OCI-LY1 (cell line): ENCODE data around the gene PDE11A.

Experiments
- H2AFZ ChIP-seq: fragments of 200-600 bp; sonication (generic), shearing (Covaris generic); 2 replicates; pipeline ENCODE4 v1.6.0; 2014; ENCODE audit warnings: antibody characterized with exemption, mild to moderate bottlenecking, low read length
- H3F3A ChIP-seq: fragments of 200-600 bp; sonication (generic), shearing (Covaris generic); 2 replicates; pipeline ENCODE4 v1.6.0; 2014; ENCODE audit warnings: mild to moderate bottlenecking, antibody characterized with exemption, low read length, moderate library complexity; ENCODE audit not compliant: insufficient read depth
- H3K27ac ChIP-seq: fragments of 200-600 bp; sonication (generic); 2 replicates; pipeline ENCODE4 v1.5.1; 2014; ENCODE audit warnings: low read length, mixed run types, mild to moderate bottlenecking, low read depth; ENCODE audit not compliant: poor library complexity, severe bottlenecking
- H3K27me3 ChIP-seq: fragments of 200-600 bp; sonication (generic); 2 replicates; pipeline ENCODE4 v1.6.0; 2014; ENCODE audit warnings: antibody characterized with exemption, mild to moderate bottlenecking, low read length, moderate library complexity; ENCODE audit not compliant: insufficient read depth
- H3K36me3 ChIP-seq: fragments of 200-600 bp; sonication (generic); 2 replicates; pipeline ENCODE4 v1.6.1; 2014; ENCODE audit warnings: mild to moderate bottlenecking, antibody characterized with exemption, low read length, moderate library complexity, mixed read lengths; ENCODE audit not compliant: insufficient read depth
- H3K4me1 ChIP-seq: fragments of 200-600 bp; sonication (generic); 2 replicates; pipeline ENCODE4 v1.5.1; 2014; ENCODE audit warnings: mild to moderate bottlenecking, low read length, moderate library complexity; ENCODE audit not compliant: insufficient read depth, severe bottlenecking
- H3K4me2 ChIP-seq: fragments of 200-600 bp; sonication (generic), shearing (Covaris generic); 2 replicates; pipeline ENCODE4 v1.6.1; 2014; ENCODE audit warnings: low read length
- H3K4me3 ChIP-seq: fragments of 200-600 bp; sonication (generic); 2 replicates; pipeline ENCODE4 v1.5.1; 2014; ENCODE audit warnings: low read length, low read depth, mild to moderate bottlenecking, mixed read lengths; ENCODE audit not compliant: poor library complexity, severe bottlenecking
- H3K79me2 ChIP-seq: fragments of 200-600 bp; shearing (Covaris generic); 2 replicates; pipeline ENCODE4 v1.6.1; 2016; ENCODE audit warnings: mixed run types, low read length, mixed read lengths; ENCODE audit not compliant: insufficient read depth
- H3K9ac ChIP-seq: fragments of 200-600 bp; sonication (generic), shearing (Covaris generic); 2 replicates; pipeline ENCODE4 v1.6.1; 2014; ENCODE audit warnings: mild to moderate bottlenecking, low read length, mixed read lengths
- H3K9me2 ChIP-seq: fragments of 200-600 bp; sonication (generic), shearing (Covaris generic); 2 replicates; pipeline ENCODE4 v1.6.1; 2014; ENCODE audit warnings: low read depth, mild to moderate bottlenecking, low read length, mixed read lengths
- H3K9me3 ChIP-seq: fragments of 200-600 bp; shearing (Covaris generic); 2 replicates; pipeline ENCODE4 v1.6.1; 2014; ENCODE audit warnings: low read length, mixed read lengths
- H4K20me1 ChIP-seq: fragments of 200-600 bp; sonication (generic), shearing (Covaris generic); 2 replicates; pipeline ENCODE4 v1.6.0; 2016; ENCODE audit warnings: mild to moderate bottlenecking, low read length; ENCODE audit not compliant: insufficient read depth
- EZH2 ChIP-seq: fragments of 200-600 bp; sonication (generic), shearing (Covaris generic); IDR thresholded peaks from 2 replicates; pipeline ENCODE4 v1.8.0; 2017; ENCODE audit warnings: borderline replicate concordance, mixed run types, mild to moderate bottlenecking, antibody characterized with exemption, low read length, moderate library complexity, mixed read lengths
- TF ChIP-seq, protein P1 (sequence below): fragments of 200-600 bp; sonication (generic), shearing (Covaris generic); IDR thresholded peaks from 2 replicates; pipeline ENCODE4 v1.5.1; 2017; ENCODE audit warnings: mild to moderate bottlenecking, antibody characterized with exemption, low read length, moderate library complexity, mixed read lengths

PDE11A gene

DNA sequence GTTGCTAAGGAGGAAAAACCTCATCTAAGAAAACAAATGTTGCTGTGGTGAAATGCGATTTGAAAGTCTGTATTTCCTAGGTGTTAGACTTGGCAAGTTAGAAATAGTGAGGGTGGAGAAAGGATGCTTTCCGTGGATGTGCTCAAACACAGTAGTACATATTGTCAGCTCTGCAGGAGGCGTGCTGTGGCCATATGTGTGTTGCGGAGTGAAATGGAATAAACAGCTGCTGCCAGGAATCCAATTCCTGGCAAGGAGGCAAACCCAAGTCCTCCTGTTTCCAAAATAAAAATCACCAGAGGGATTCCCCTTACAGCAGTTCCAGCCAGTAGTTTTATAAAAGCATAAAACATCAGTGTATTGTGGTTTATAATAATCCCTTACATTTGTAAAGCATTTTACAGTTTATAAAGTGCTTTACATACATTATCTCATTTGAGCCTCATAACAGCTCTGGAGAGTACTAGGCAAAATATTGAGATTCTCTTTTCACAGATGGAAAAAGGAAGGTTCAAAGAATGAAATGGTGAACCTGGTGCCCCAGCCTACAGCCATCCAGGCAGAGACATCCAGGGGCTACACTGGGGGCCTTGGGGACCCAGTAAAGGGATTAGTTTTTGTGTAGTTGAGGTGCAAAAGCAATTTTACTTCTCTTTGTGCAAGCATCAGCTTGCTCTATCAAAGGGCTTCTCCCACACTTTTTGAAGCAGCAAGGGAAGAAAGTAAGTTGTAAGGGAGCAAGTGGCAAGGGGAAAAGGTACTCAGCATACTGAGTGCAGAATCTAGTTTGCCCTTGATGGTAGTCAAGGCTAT is 474.0 kb downstream of the PDE11A start:
- Histone ChIP-seq H3K9ac (no peak overlapping the region), H3K4me2 (no peak overlapping the region), H3F3A (no peaks in the 10 kb centered on the region), H3K4me1 (peaks cover 9% of the 10 kb centered on the region), H3K27me3 (no peaks in the 10 kb centered on the region), H3K9me3 (no peaks in the 10 kb centered on the region), H3K36me3 (no peaks in the 10 kb centered on the region), H2AFZ (no peak overlapping the region; the same call in 1 of the 2 replicates), H3K79me2 (no peaks in the 10 kb centered on the region), H3K4me3 (no peak overlapping the region), H3K9me2 (no peaks in the 10 kb centered on the region), H3K27ac (no peak overlapping the region), H4K20me1 (no peaks in the 10 kb centered on the region)
- TF ChIP-seq EZH2: no peak
- TF ChIP-seq, protein P1, sequence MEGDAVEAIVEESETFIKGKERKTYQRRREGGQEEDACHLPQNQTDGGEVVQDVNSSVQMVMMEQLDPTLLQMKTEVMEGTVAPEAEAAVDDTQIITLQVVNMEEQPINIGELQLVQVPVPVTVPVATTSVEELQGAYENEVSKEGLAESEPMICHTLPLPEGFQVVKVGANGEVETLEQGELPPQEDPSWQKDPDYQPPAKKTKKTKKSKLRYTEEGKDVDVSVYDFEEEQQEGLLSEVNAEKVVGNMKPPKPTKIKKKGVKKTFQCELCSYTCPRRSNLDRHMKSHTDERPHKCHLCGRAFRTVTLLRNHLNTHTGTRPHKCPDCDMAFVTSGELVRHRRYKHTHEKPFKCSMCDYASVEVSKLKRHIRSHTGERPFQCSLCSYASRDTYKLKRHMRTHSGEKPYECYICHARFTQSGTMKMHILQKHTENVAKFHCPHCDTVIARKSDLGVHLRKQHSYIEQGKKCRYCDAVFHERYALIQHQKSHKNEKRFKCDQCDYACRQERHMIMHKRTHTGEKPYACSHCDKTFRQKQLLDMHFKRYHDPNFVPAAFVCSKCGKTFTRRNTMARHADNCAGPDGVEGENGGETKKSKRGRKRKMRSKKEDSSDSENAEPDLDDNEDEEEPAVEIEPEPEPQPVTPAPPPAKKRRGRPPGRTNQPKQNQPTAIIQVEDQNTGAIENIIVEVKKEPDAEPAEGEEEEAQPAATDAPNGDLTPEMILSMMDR: no peak

DNA sequence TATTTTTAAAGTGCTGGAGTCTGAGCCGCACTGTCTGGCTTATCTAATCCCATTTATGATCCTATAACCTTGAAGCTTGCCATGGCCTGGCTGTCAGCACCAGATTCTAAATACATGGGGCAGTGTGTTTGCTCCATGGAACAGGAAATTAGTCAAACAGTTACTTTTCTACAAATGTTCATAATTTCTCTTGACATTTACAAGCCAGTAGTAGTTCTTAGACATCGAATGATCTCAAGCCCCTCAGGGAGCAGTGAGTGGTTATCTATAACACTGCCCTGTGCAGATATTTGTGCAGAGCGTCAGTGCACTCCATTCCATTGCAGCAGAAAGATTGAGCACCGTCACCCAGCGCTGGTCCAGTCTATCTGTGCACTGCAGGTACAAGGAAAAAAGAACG is 474.8 kb downstream of the PDE11A start:
- Histone ChIP-seq H3K27me3 (no peaks in the 10 kb centered on the region), H3K9me3 (no peaks in the 10 kb centered on the region), H3K4me2 (no peak overlapping the region), H3K4me3 (no peak overlapping the region), H3K27ac (no peak overlapping the region), H3K36me3 (no peaks in the 10 kb centered on the region), H4K20me1 (no peaks in the 10 kb centered on the region), H3K79me2 (no peaks in the 10 kb centered on the region), H3F3A (no peaks in the 10 kb centered on the region), H3K9me2 (no peaks in the 10 kb centered on the region), H2AFZ (no peak overlapping the region; the same call in 1 of the 2 replicates), H3K9ac (no peak overlapping the region), H3K4me1 (peaks cover 7% of the 10 kb centered on the region)
- no peak for TF ChIP-seq EZH2
- TF ChIP-seq, protein P1: no peak

- Histone ChIP-seq H4K20me1 (no peaks in the 10 kb centered on the region), H3F3A (no peaks in the 10 kb centered on the region), H3K4me3 (no peak overlapping the region), H3K4me2 (no peak overlapping the region), H3K9me2 (no peaks in the 10 kb centered on the region), H2AFZ (no peak overlapping the region), H3K79me2 (no peaks in the 10 kb centered on the region), H3K36me3 (no peaks in the 10 kb centered on the region), H3K9me3 (no peaks in the 10 kb centered on the region), H3K27me3 (no peaks in the 10 kb centered on the region), H3K9ac (no peak overlapping the region), H3K4me1 (no peaks in the 10 kb centered on the region), H3K27ac (no peak overlapping the region)
- TF ChIP-seq, protein P1: no peak
- no peak for TF ChIP-seq EZH2
Observed at GRCh38 chr2:177596866-177597265, 475.7 kb downstream of the PDE11A start.
